Measurements from ENCODE around the gene DYSF. TPM values are rescaled to one million over a fixed set of nuclear protein-coding genes. Genes with fewer than 3 reads are reported as not detected.

DYSF gene
- total and polyA plus RNA-seq, 2 donors (not counting 1 experiment from before 2014, with no cell fraction given): 0.17 to 0.43 TPM

DNA sequence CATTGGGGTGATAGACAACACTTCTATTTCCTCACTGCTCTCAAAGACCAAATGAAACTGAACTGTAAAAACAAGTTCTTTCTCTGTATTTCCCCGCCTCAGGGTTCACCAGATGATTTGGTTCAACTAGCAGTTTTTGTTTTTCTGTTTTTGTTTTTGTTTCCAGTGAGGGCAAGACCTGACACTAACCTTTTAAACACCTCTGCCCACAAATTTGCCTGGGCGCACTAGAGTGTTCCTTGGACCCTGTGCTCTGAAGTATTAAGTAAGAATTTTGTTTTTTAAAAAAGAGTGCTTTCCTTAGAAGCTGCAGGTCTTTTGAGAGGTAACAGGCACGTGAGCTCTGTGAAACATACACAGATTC is 92.9 kb downstream of the DYSF start:
- Mint-ChIP-seq H3K27me3 (peaks cover 36% of the 10 kb centered on the region), H3K4me3 (no peak overlapping the region), H3K4me1 (peaks cover 7% of the 10 kb centered on the region), H3K9me3 (ENCODE audit: insufficient read depth) (peaks cover 4% of the 10 kb centered on the region), H3K27ac (no peak overlapping the region)
- POLR2A ChIA-PET: no interaction called here
- H3K9me3 ChIP-seq (ENCODE audit: control extremely low read depth in 1 of 3, control insufficient read depth in 2 of 3, insufficient read depth in 1 of 3, low read length in 2 of 3): no peaks in the 10 kb centered on the region
- peaks cover 5 to 6% of the 10 kb centered on the region in 2 donors for H3K4me1 ChIP-seq (ENCODE audit: control insufficient read depth in 2 of 2, insufficient read depth in 2 of 2, low read length in 2 of 2)
- no peaks in the 10 kb centered on the region for H3K36me3 ChIP-seq (replicated peaks in 1 of 2; ENCODE audit: control extremely low read depth in 1 of 2, control insufficient read depth in 1 of 2, extremely low read depth in 1 of 2, insufficient read depth in 2 of 2, low read length in 1 of 2)
- TF ChIP-seq CTCF (IDR thresholded peaks at IDR 0.05): no peak
- TF ChIP-seq EZH2 (IDR thresholded peaks at IDR 0.05; ENCODE audit: borderline replicate concordance, insufficient read depth, low read depth, low read length, poor library complexity, severe bottlenecking): no peak
- H4K20me1 ChIP-seq (ENCODE audit: control insufficient read depth, insufficient read depth, low read length, poor library complexity, severe bottlenecking): no peaks in the 10 kb centered on the region
- intact Hi-C loops (cut with micrococcal nuclease): no loop called here
- peaks cover 0 to 18% (median 7%) of the 10 kb centered on the region in 4 experiments for H3K27me3 ChIP-seq (replicated peaks in 1 of 4; ENCODE audit: control extremely low read depth in 1 of 4, control insufficient read depth in 3 of 4, insufficient read depth in 4 of 4, low read length in 3 of 4)
- ATAC-seq (ENCODE audit: low read depth) (no peak), DNase-seq (no peak)
- H3K79me2 ChIP-seq (ENCODE audit: control insufficient read depth, insufficient read depth, low read length): no peaks in the 10 kb centered on the region
- CTCF ChIA-PET: interaction anchor here (0.8 to 1.6 kb wide), 5 partner anchors 8 to 1195 kb away, joined by 3 to 6 read pairs (median 3); no protein-coding TSS in a partner anchor
- no peak overlapping the region for H2AFZ ChIP-seq (ENCODE audit: insufficient read depth, low read depth, low read length, poor library complexity, severe bottlenecking)
- H3K27ac ChIP-seq (ENCODE audit: low read length in 2 of 2): no peak overlapping the region
- no peak overlapping the region for H3K9ac ChIP-seq (ENCODE audit: low read length)
- no peak overlapping the region for H3K4me3 ChIP-seq (ENCODE audit: control extremely low read depth in 1 of 5, extremely low read depth in 1 of 5, insufficient read depth in 1 of 5, low read depth in 2 of 5, low read length in 4 of 5)
- H3K4me2 ChIP-seq (replicated peaks; ENCODE audit: low read depth, low read length, poor library complexity, severe bottlenecking): no peak overlapping the region
- 20% methylated on average over 1 of the region's 3 CpGs for WGBS (ENCODE audit: insufficient coverage)

DNA sequence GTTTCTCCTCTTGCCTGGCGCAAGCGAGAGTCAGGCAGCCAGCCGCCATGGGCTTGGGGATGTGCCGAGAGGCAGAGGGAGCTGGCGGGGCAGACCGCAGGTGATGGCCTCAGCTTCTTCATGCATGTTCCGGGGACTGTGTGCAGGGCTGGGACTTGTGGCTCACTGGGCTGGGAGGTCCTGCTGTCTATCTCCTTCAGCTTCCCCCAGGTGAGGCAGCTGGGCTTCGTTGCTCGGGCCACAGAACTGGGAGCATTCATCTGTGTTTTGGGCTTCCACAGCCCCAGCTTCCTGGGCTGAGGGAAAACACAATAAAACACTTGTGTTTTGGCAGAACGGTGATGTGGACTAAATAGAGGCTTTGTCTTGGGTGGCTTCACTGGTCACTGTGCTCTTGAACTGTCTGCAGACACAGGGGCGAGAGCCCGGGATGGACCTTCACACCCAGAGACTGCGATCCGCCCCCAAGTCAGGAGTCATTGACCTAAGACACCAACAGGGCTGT is 93.5 kb downstream of the DYSF start:
- 91% methylated on average over 9 of the region's 14 CpGs for WGBS (ENCODE audit: insufficient coverage)
- CTCF ChIA-PET: interaction anchor here (0.8 to 1.6 kb wide), 6 partner anchors 9 to 1195 kb away, joined by 3 to 6 read pairs (median 3); no protein-coding TSS in a partner anchor
- TF ChIP-seq CTCF (IDR thresholded peaks at IDR 0.05): no peak
- TF ChIP-seq EZH2 (IDR thresholded peaks at IDR 0.05; ENCODE audit: borderline replicate concordance, insufficient read depth, low read depth, low read length, poor library complexity, severe bottlenecking): no peak

More for the DNA sequence above, 93.5 kb downstream of the DYSF start:
- no peaks in the 10 kb centered on the region for H3K36me3 ChIP-seq (replicated peaks in 1 of 2; ENCODE audit: control extremely low read depth in 1 of 2, control insufficient read depth in 1 of 2, extremely low read depth in 1 of 2, insufficient read depth in 2 of 2, low read length in 1 of 2)
- Mint-ChIP-seq H3K27ac (no peak overlapping the region), H3K9me3 (ENCODE audit: insufficient read depth) (peaks cover 4% of the 10 kb centered on the region), H3K27me3 (peaks cover 36% of the 10 kb centered on the region), H3K4me3 (no peak overlapping the region), H3K4me1 (peaks cover 7% of the 10 kb centered on the region)
- no peak overlapping the region for H3K9ac ChIP-seq (ENCODE audit: low read length)
- no peak overlapping the region for H3K4me2 ChIP-seq (replicated peaks; ENCODE audit: low read depth, low read length, poor library complexity, severe bottlenecking)
- intact Hi-C loops (cut with micrococcal nuclease): no loop called here
- no peak overlapping the region for H3K4me3 ChIP-seq (ENCODE audit: control extremely low read depth in 1 of 5, extremely low read depth in 1 of 5, insufficient read depth in 1 of 5, low read depth in 2 of 5, low read length in 4 of 5)
- peaks cover 0 to 2% (median 0%) of the 10 kb centered on the region in 3 donors for H3K9me3 ChIP-seq (ENCODE audit: control extremely low read depth in 1 of 3, control insufficient read depth in 2 of 3, insufficient read depth in 1 of 3, low read length in 2 of 3)
- no peak overlapping the region for H3K27ac ChIP-seq (ENCODE audit: low read length in 2 of 2)
- H3K79me2 ChIP-seq (ENCODE audit: control insufficient read depth, insufficient read depth, low read length): no peaks in the 10 kb centered on the region
- peaks cover 5 to 6% of the 10 kb centered on the region in 2 donors for H3K4me1 ChIP-seq (ENCODE audit: control insufficient read depth in 2 of 2, insufficient read depth in 2 of 2, low read length in 2 of 2)
- DNase-seq: no peak
- ATAC-seq (ENCODE audit: low read depth): no peak
- POLR2A ChIA-PET: no interaction called here
- H3K27me3 ChIP-seq (replicated peaks in 1 of 4; ENCODE audit: control extremely low read depth in 1 of 4, control insufficient read depth in 3 of 4, insufficient read depth in 4 of 4, low read length in 3 of 4): peaks cover 0 to 18% (median 7%) of the 10 kb centered on the region in 4 experiments
- H4K20me1 ChIP-seq (ENCODE audit: control insufficient read depth, insufficient read depth, low read length, poor library complexity, severe bottlenecking): no peaks in the 10 kb centered on the region
- H2AFZ ChIP-seq (ENCODE audit: insufficient read depth, low read depth, low read length, poor library complexity, severe bottlenecking): no peak overlapping the region

All from B cell (primary cell).